MM.1S (cell line): ENCODE data around the gene RSPO3.

Experiments
- DNase-seq: peaks from one replicate; pipeline ENCODE4 v3.0.0-alpha.2; 2015
- H2AFZ ChIP-seq: fragments of 300-600 bp; sonication (generic); 2 replicates; pipeline ENCODE4 v1.6.0; 2016; ENCODE audit warnings: antibody characterized with exemption, low read length
- H3F3A ChIP-seq: fragments of 300-600 bp; sonication (generic); 2 replicates; pipeline ENCODE4 v1.6.1; 2016; ENCODE audit warnings: mild to moderate bottlenecking, antibody characterized with exemption, low read length, moderate library complexity, mixed read lengths; ENCODE audit not compliant: insufficient read depth
- H3K27ac ChIP-seq: fragments of 300-600 bp; sonication (generic); 2 replicates; pipeline ENCODE4 v1.5.1; 2016; ENCODE audit warnings: mild to moderate bottlenecking, low read length
- H3K27me3 ChIP-seq: fragments of 300-600 bp; sonication (generic); replicated peaks from 2 replicates; pipeline ENCODE4 v1.6.0; 2016; ENCODE audit warnings: low read length; ENCODE audit not compliant: insufficient read depth
- H3K36me3 ChIP-seq: fragments of 300-600 bp; sonication (generic); replicated peaks from 2 replicates; pipeline ENCODE4 v1.6.1; 2016; ENCODE audit warnings: mild to moderate bottlenecking, low read length, mixed read lengths; ENCODE audit not compliant: insufficient read depth
- H3K4me1 ChIP-seq: fragments of 300-600 bp; sonication (generic); 2 replicates; pipeline ENCODE4 v1.6.1; 2016; ENCODE audit warnings: low read length, mixed read lengths
- H3K4me2 ChIP-seq: fragments of 300-600 bp; sonication (generic); 2 replicates; pipeline ENCODE4 v1.6.0; 2016; ENCODE audit warnings: low read depth, low read length
- H3K4me3 ChIP-seq: fragments of 300-600 bp; sonication (generic); 2 replicates; pipeline ENCODE4 v1.5.1; 2016; ENCODE audit warnings: low read length, mixed read lengths
- H3K79me2 ChIP-seq: fragments of 300-600 bp; sonication (generic); 2 replicates; pipeline ENCODE4 v1.6.1; 2016; ENCODE audit warnings: mixed run types, low read length, mixed read lengths
- H3K9ac ChIP-seq: fragments of 300-600 bp; sonication (generic); 2 replicates; pipeline ENCODE4 v1.6.1; 2016; ENCODE audit warnings: low read length, mixed read lengths
- H3K9me2 ChIP-seq: fragments of 300-600 bp; sonication (generic); replicated peaks from 2 replicates; pipeline ENCODE4 v1.6.1; 2016; ENCODE audit warnings: mild to moderate bottlenecking, low read length, mixed read lengths; ENCODE audit not compliant: insufficient read depth
- H3K9me3 ChIP-seq: fragments of 300-600 bp; sonication (generic); replicated peaks from 2 replicates; pipeline ENCODE4 v1.6.1; 2016; ENCODE audit warnings: mild to moderate bottlenecking, low read length, mixed read lengths; ENCODE audit not compliant: insufficient read depth
- H4K20me1 ChIP-seq: fragments of 300-600 bp; sonication (generic); 2 replicates; pipeline ENCODE4 v1.6.1; 2016; ENCODE audit warnings: mild to moderate bottlenecking, low read length, moderate library complexity, mixed read lengths; ENCODE audit not compliant: insufficient read depth
- EZH2phosphoT487 ChIP-seq: fragments of 300-600 bp; sonication (generic); IDR thresholded peaks from 2 replicates; pipeline ENCODE4 v1.6.1; 2018; ENCODE audit warnings: antibody characterized with exemption, low read length

RSPO3 gene

DNA sequence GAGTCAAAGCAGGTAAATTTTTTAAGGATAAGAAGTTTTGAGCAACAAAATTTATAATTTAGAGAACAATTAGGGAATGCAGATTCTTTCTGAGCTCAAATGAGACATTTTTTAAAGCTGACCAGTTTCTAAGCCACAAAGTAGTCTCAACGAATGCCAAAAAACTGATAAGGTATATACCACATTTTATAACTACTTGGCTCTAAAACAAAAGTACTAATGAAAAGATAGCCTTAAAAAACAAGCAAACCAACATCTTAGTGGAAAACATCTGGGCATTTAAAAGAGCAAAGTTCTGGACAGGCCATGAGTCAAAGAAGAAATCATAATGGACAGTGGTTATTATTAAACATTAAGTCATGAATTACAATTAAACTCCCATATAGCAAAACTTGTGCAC, 125.0 kb downstream of the RSPO3 start:
- Histone ChIP-seq H3K9ac (no peak overlapping the region), H3K27ac (no peak overlapping the region), H3K9me2 (no peaks in the 10 kb centered on the region), H3F3A (no peaks in the 10 kb centered on the region), H3K4me1 (no peaks in the 10 kb centered on the region), H3K4me2 (no peak overlapping the region), H3K27me3 (no peaks in the 10 kb centered on the region), H3K9me3 (no peaks in the 10 kb centered on the region), H3K4me3 (no peak overlapping the region), H3K36me3 (no peaks in the 10 kb centered on the region), H3K79me2 (no peaks in the 10 kb centered on the region), H4K20me1 (no peaks in the 10 kb centered on the region), H2AFZ (no peak overlapping the region)
- no peak for TF ChIP-seq EZH2phosphoT487
- DNase-seq = no peak
